Nephron progenitor cell (in vitro differentiated cells): ENCODE data around the gene ITIH2.

Experiments used
- DNase-seq: peaks from one replicate; pipeline ENCODE4 v3.0.0; 2021
- H3K27ac Mint-ChIP-seq: 2 replicates; pipeline ENCODE4 v1.8.0; 2021; ENCODE audit warnings: mild to moderate bottlenecking, moderate library complexity, mixed read lengths
- H3K27me3 Mint-ChIP-seq: 2 replicates; pipeline ENCODE4 v1.8.0; 2021; ENCODE audit warnings: mild to moderate bottlenecking, low read depth, mixed read lengths; ENCODE audit not compliant: poor library complexity
- H3K36me3 Mint-ChIP-seq: 2 replicates; pipeline ENCODE4 v1.8.0; 2021; ENCODE audit warnings: low read depth, mixed read lengths
- H3K4me1 Mint-ChIP-seq: 2 replicates; pipeline ENCODE4 v1.8.0; 2021; ENCODE audit warnings: mixed read lengths
- H3K4me3 Mint-ChIP-seq: 2 replicates; pipeline ENCODE4 v1.8.0; 2021; ENCODE audit warnings: mild to moderate bottlenecking, moderate library complexity, mixed read lengths
- H3K9me3 Mint-ChIP-seq: 2 replicates; pipeline ENCODE4 v1.8.0; 2021; ENCODE audit warnings: mild to moderate bottlenecking, moderate library complexity, mixed read lengths
- CTCF ChIP-seq: fragments of 200-600 bp; sonication (generic); IDR thresholded peaks from 2 replicates; pipeline ENCODE4 v1.5.0; 2021; ENCODE audit warnings: antibody characterized with exemption

ITIH2 gene

DNA sequence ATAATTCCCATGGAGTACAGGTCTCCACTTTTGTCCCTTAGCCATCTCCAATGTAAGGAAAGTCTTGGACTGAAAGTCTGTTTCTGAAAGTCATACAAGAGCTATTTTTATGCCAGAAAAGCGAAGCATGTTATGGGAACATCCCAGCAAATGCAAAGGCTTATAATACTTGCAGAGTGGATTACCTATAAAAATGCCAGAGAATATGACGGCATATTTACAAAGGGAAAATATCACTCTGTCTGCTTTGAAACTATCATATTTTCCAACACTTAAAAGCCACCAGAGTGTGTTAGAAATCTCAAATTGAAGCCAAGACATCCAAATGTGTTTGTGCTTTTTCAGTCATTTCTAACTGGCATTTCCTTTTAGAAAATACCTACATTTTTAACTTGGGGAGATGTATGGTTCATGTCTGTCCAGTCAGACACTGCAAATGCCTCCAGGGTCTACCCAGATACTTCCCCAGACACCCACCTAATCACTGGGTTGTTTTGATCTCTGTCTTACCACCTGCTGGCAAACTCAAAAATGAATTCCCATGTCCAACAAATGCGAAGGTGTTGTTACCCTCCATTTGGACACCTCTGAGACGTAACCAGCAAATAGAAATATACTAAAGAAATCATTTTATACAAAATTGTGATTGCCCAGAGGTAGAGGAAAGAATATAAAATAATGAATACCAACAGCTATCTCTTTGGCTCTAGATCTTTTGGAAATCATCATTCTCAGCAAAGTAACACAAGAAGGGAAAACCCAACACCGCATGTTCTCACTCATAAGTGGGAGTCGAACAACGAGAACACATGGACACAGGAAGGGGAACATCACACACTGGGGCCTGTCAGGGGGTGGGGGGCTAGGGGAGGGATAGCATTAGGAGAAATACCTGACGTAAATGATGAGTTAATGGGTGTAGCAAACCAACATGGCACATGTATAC lies 1.2 kb downstream of the ITIH2 start:
- TF ChIP-seq CTCF, result no peak
- Mint-ChIP-seq H3K9me3 (no peaks in the 10 kb centered on the region), H3K36me3 (no peaks in the 10 kb centered on the region), H3K27me3 (peaks cover 37% of the 10 kb centered on the region), H3K4me3 (no peak overlapping the region), H3K4me1 (no peaks in the 10 kb centered on the region), H3K27ac (no peak overlapping the region)
- no peak for DNase-seq

DNA sequence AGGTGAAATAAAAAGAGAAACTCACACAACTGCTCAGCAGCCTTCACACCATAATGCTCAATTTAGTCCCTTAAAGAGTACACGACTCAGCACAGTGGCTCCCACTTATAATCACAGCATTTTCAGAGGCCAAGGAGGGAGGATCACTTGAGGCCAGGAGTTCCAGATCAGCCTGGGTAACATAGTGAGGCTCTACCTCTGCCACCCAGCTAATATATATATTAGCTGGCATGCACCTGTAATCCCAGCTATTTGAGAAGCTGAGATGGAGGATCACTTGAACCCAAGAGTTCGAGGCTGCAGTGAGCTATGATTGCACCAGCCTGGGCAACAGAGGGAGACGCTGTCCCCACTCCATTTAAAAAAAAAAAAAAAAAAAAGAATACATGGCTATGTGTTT lies 2.2 kb downstream of the ITIH2 start:
- TF ChIP-seq CTCF, result no peak
- Mint-ChIP-seq H3K9me3 (no peaks in the 10 kb centered on the region), H3K36me3 (no peaks in the 10 kb centered on the region), H3K27ac (no peak overlapping the region), H3K27me3 (peaks cover 37% of the 10 kb centered on the region), H3K4me1 (no peaks in the 10 kb centered on the region), H3K4me3 (no peak overlapping the region)
- DNase-seq, result no peak

DNA sequence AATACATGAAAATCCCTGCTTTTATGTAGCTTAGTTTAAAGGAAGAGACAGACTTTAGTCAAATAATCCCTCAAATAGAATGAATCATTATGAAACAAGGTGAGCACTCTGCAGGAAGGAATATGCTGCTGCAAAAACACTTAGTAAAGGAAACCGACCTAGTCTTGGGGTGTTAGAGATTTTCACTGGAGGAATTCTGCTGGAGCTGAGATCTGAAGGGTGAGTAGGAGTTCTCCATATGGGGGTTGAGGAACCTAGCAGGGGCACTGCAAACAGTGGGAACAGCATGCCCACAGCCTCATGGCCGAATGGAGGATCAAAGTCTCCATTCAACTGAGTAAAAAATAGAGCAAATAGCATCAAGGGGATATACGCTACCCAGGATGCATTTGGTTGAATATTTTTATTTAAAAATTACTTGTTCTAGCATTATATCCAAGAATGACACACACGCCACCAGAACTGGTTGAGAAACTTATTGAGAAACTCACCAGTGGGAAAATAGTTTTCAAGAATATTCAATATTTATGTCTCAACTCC lies 3.5 kb downstream of the ITIH2 start:
- DNase-seq, result no peak
- no peaks in the 10 kb centered on the region for H3K9me3 Mint-ChIP-seq
- H3K36me3 Mint-ChIP-seq, result no peaks in the 10 kb centered on the region
- no peaks in the 10 kb centered on the region for H3K4me1 Mint-ChIP-seq
- H3K27me3 Mint-ChIP-seq, result peaks cover 33% of the 10 kb centered on the region
- no peak overlapping the region for H3K27ac Mint-ChIP-seq
- no peak for TF ChIP-seq CTCF
- H3K4me3 Mint-ChIP-seq, result no peak overlapping the region

DNA sequence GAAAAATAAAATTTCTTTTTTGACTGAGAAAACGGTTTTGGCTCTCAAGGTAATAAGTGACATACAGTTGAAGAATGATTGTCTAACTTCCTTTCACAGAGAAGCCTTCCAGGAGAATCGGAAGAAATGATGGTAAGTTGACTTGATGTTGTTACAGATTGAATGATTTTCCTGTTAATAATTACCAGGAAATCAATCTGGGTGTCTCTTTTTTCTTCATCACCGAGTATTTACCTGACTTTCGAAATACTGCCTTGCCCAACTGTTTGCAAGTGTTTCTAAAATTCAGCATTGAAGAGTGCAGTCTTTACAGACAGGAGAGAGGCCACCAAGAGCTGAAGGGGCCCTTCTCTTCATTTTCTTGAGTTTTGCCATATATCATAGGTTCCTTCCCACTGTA lies 4.0 kb downstream of the ITIH2 start:
- H3K9me3 Mint-ChIP-seq, result no peaks in the 10 kb centered on the region
- no peaks in the 10 kb centered on the region for H3K36me3 Mint-ChIP-seq
- DNase-seq, result no peak
- no peak for TF ChIP-seq CTCF
- no peak overlapping the region for H3K4me3 Mint-ChIP-seq
- H3K4me1 Mint-ChIP-seq, result no peaks in the 10 kb centered on the region
- peaks cover 31% of the 10 kb centered on the region for H3K27me3 Mint-ChIP-seq
- H3K27ac Mint-ChIP-seq, result no peak overlapping the region

- no peak for DNase-seq
- peaks cover 35% of the 10 kb centered on the region for H3K27me3 Mint-ChIP-seq
- no peaks in the 10 kb centered on the region for H3K9me3 Mint-ChIP-seq
- H3K4me3 Mint-ChIP-seq, result no peak overlapping the region
- H3K36me3 Mint-ChIP-seq, result no peaks in the 10 kb centered on the region
- no peak for TF ChIP-seq CTCF
- no peaks in the 10 kb centered on the region for H3K4me1 Mint-ChIP-seq
- H3K27ac Mint-ChIP-seq, result no peak overlapping the region
These were observed 4.9 kb downstream of the ITIH2 start for GRCh38 chr10:7707858-7708622.
